Esophagus squamous epithelium (tissue), 4 donors: Measurements from ENCODE around the gene SLC51B.

ENCODE experiments used
- CTCF ChIP-seq, 6 experiments: fragments of 450-650 bp in 4 of 6; fragments of 200-600 bp in 2 of 6; sonication (generic) in 2 of 6; IDR thresholded peaks; one replicate each; pipeline ENCODE4 v1.5.1; 2016 to 2019; ENCODE audit warnings: antibody characterized with exemption in 6 of 6, mild to moderate bottlenecking in 4 of 6, moderate library complexity in 4 of 6
- POLR2A ChIP-seq, 4 donors: fragments of 450-650 bp; IDR thresholded peaks; one replicate each; pipeline ENCODE4 v1.6.1; 2017; ENCODE audit warnings: antibody characterized with exemption in 4 of 4, mild to moderate bottlenecking in 4 of 4, moderate library complexity in 3 of 4

- no peak for TF ChIP-seq POLR2A (IDR thresholded peaks at IDR 0.05)
- TF ChIP-seq CTCF (IDR thresholded peaks at IDR 0.05): no peak
These were observed 23.7 kb upstream of the SLC51B start for GRCh38 chr15:65021488-65021887.
